WTC11 (cell line): ENCODE data around the gene GABRR3. TPM values are rescaled to one million over a fixed set of nuclear protein-coding genes. Genes with fewer than 3 reads are reported as not detected.

Experiments
- ATAC-seq: fragments of 200-7000 bp; cut with Tn5 transposase; 2 replicates; pipeline ENCODE4 v1.10.0; 2021; ENCODE audit warnings: mild to moderate bottlenecking, moderate library complexity
- CTCF ChIA-PET: fragments of 300-600 bp; sonication (Branson Sonifier 250); formaldehyde crosslinking; loops from one replicate; lab custom pipeline; 2021; ENCODE audit warnings: antibody characterized with exemption; lab: Charles Lee
- POLR2A ChIA-PET: fragments of 350-600 bp; sonication (Branson Sonifier 250); formaldehyde crosslinking; loops from one replicate; lab custom pipeline; 2021; ENCODE audit warnings: antibody characterized with exemption; lab: Charles Lee
- DNase-seq: peaks from one replicate; pipeline ENCODE4 v3.0.0; 2021; ENCODE audit warnings: low spot score
- H3K27ac Mint-ChIP-seq: 2 replicates; pipeline ENCODE4 v1.8.0; 2021; ENCODE audit warnings: mixed read lengths
- H3K27me3 Mint-ChIP-seq: 2 replicates; pipeline ENCODE4 v1.8.0; 2021; ENCODE audit warnings: low read depth, mild to moderate bottlenecking, moderate library complexity, mixed read lengths
- H3K36me3 Mint-ChIP-seq: 2 replicates; pipeline ENCODE4 v1.8.0; 2021; ENCODE audit warnings: mixed read lengths
- H3K4me1 Mint-ChIP-seq: 2 replicates; pipeline ENCODE4 v1.8.0; 2022; ENCODE audit warnings: mixed read lengths
- H3K4me3 Mint-ChIP-seq: 2 replicates; pipeline ENCODE4 v1.8.0; 2021; ENCODE audit warnings: mild to moderate bottlenecking, moderate library complexity, mixed read lengths
- H3K9me3 Mint-ChIP-seq: 2 replicates; pipeline ENCODE4 v1.8.0; 2021; ENCODE audit warnings: mixed read lengths
- JAZF1 ChIP-seq: fragments of 250-450 bp; sonication (Bioruptor Pico); IDR thresholded peaks from 2 replicates; pipeline ENCODE4 v1.9.0; 2021; ENCODE audit warnings: moderate library complexity, mild to moderate bottlenecking, inconsistent platforms
- ZBTB43 ChIP-seq: sonication (generic); formaldehyde crosslinking; IDR thresholded peaks from 2 replicates; pipeline ENCODE4 v1.8.1; 2023; ENCODE audit warnings: mild to moderate bottlenecking, missing genetic modification reagents
- total RNA-seq: library from RNA; stranded (reverse); gene quantifications from 3 replicates; pipeline ENCODE4 v1.2.3, GENCODE V29; 2021
- TF ChIP-seq, protein P1 (sequence below): fragments of 250-450 bp; sonication (Bioruptor Pico); IDR thresholded peaks from 2 replicates; pipeline ENCODE4 v2.1.2; 2022; ENCODE audit warnings: mild to moderate bottlenecking, moderate library complexity
- TF ChIP-seq, protein P2 (sequence below): sonication (generic); formaldehyde crosslinking; IDR thresholded peaks from 2 replicates; pipeline ENCODE4 v1.8.1; 2023; ENCODE audit warnings: mild to moderate bottlenecking, moderate library complexity, missing genetic modification reagents
- TF ChIP-seq, protein P3 (sequence below): fragments of 250-450 bp; sonication (Bioruptor Pico); IDR thresholded peaks from 2 replicates; pipeline ENCODE4 v1.9.0; 2021; ENCODE audit warnings: mild to moderate bottlenecking, borderline replicate concordance
- TF ChIP-seq, protein P4 (sequence below): fragments of 250-450 bp; sonication (Bioruptor Pico); IDR thresholded peaks from 2 replicates; pipeline ENCODE4 v1.9.0; 2021; ENCODE audit warnings: mild to moderate bottlenecking
- TF ChIP-seq, protein P5 (sequence below): fragments of 250-450 bp; sonication (Bioruptor Pico); IDR thresholded peaks from 2 replicates; pipeline ENCODE4 v1.8.0; 2021; ENCODE audit warnings: mild to moderate bottlenecking
- TF ChIP-seq, protein P6 (sequence below): sonication (generic); formaldehyde crosslinking; IDR thresholded peaks from 2 replicates; pipeline ENCODE4 v1.8.1; 2022; ENCODE audit warnings: low read depth, missing genetic modification reagents, borderline replicate concordance
- TF ChIP-seq, protein P7 (sequence below): fragments of 200-600 bp; IDR thresholded peaks from 2 replicates; pipeline ENCODE4 v1.8.0; 2022; ENCODE audit warnings: antibody characterized with exemption

The GABRR3 gene
- total RNA-seq, 1 experiment from 2014 or later = not detected

GRCh38 chr3:98070840-98071239 is 35.7 kb upstream of the GABRR3 start (continued):
- TF ChIP-seq, protein P1, sequence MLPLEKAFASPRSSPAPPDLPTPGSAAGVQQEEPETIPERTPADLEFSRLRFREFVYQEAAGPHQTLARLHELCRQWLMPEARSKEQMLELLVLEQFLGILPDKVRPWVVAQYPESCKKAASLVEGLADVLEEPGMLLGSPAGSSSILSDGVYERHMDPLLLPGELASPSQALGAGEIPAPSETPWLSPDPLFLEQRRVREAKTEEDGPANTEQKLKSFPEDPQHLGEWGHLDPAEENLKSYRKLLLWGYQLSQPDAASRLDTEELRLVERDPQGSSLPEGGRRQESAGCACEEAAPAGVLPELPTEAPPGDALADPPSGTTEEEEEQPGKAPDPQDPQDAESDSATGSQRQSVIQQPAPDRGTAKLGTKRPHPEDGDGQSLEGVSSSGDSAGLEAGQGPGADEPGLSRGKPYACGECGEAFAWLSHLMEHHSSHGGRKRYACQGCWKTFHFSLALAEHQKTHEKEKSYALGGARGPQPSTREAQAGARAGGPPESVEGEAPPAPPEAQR = no peak
- TF ChIP-seq, protein P2, sequence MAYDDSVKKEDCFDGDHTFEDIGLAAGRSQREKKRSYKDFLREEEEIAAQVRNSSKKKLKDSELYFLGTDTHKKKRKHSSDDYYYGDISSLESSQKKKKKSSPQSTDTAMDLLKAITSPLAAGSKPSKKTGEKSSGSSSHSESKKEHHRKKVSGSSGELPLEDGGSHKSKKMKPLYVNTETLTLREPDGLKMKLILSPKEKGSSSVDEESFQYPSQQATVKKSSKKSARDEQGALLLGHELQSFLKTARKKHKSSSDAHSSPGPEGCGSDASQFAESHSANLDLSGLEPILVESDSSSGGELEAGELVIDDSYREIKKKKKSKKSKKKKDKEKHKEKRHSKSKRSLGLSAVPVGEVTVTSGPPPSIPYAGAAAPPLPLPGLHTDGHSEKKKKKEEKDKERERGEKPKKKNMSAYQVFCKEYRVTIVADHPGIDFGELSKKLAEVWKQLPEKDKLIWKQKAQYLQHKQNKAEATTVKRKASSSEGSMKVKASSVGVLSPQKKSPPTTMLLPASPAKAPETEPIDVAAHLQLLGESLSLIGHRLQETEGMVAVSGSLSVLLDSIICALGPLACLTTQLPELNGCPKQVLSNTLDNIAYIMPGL (CRISPR knock-in tag) = no peak

DNA sequence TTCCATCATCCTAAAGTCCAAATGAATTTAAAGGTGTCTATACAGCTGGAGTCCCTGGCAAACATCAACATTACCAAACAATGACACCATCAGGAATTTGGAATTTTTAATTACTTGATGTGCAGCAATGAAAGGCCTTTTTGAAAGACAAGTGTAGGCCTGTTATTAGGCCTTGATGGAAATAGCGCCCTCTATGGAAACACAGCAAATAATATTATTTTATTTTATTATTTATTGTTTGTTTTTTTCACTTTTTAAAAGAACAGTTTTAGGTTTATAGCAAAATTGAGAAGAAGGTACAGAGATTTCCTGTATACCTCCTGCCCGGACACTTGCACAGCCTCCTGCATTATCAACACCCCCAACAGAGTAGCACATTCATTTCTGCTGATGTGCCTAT is 33.7 kb upstream of the GABRR3 start:
- H3K9me3 Mint-ChIP-seq = no peaks in the 10 kb centered on the region
- no peak overlapping the region for H3K27ac Mint-ChIP-seq
- no peak overlapping the region for H3K4me3 Mint-ChIP-seq
- DNase-seq = no peak
- no peak for ATAC-seq
- H3K27me3 Mint-ChIP-seq = no peaks in the 10 kb centered on the region
- ChIA-PET CTCF (no interaction called here), POLR2A (no interaction called here)
- TF ChIP-seq JAZF1 (CRISPR knock-in tag) (no peak), ZBTB43 (CRISPR knock-in tag) (no peak)
- TF ChIP-seq, protein P3, sequence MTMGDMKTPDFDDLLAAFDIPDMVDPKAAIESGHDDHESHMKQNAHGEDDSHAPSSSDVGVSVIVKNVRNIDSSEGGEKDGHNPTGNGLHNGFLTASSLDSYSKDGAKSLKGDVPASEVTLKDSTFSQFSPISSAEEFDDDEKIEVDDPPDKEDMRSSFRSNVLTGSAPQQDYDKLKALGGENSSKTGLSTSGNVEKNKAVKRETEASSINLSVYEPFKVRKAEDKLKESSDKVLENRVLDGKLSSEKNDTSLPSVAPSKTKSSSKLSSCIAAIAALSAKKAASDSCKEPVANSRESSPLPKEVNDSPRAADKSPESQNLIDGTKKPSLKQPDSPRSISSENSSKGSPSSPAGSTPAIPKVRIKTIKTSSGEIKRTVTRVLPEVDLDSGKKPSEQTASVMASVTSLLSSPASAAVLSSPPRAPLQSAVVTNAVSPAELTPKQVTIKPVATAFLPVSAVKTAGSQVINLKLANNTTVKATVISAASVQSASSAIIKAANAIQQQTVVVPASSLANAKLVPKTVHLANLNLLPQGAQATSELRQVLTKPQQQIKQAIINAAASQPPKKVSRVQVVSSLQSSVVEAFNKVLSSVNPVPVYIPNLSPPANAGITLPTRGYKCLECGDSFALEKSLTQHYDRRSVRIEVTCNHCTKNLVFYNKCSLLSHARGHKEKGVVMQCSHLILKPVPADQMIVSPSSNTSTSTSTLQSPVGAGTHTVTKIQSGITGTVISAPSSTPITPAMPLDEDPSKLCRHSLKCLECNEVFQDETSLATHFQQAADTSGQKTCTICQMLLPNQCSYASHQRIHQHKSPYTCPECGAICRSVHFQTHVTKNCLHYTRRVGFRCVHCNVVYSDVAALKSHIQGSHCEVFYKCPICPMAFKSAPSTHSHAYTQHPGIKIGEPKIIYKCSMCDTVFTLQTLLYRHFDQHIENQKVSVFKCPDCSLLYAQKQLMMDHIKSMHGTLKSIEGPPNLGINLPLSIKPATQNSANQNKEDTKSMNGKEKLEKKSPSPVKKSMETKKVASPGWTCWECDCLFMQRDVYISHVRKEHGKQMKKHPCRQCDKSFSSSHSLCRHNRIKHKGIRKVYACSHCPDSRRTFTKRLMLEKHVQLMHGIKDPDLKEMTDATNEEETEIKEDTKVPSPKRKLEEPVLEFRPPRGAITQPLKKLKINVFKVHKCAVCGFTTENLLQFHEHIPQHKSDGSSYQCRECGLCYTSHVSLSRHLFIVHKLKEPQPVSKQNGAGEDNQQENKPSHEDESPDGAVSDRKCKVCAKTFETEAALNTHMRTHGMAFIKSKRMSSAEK (CRISPR knock-in tag) = no peak
- TF ChIP-seq, protein P4, sequence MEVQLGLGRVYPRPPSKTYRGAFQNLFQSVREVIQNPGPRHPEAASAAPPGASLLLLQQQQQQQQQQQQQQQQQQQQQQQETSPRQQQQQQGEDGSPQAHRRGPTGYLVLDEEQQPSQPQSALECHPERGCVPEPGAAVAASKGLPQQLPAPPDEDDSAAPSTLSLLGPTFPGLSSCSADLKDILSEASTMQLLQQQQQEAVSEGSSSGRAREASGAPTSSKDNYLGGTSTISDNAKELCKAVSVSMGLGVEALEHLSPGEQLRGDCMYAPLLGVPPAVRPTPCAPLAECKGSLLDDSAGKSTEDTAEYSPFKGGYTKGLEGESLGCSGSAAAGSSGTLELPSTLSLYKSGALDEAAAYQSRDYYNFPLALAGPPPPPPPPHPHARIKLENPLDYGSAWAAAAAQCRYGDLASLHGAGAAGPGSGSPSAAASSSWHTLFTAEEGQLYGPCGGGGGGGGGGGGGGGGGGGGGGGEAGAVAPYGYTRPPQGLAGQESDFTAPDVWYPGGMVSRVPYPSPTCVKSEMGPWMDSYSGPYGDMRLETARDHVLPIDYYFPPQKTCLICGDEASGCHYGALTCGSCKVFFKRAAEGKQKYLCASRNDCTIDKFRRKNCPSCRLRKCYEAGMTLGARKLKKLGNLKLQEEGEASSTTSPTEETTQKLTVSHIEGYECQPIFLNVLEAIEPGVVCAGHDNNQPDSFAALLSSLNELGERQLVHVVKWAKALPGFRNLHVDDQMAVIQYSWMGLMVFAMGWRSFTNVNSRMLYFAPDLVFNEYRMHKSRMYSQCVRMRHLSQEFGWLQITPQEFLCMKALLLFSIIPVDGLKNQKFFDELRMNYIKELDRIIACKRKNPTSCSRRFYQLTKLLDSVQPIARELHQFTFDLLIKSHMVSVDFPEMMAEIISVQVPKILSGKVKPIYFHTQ = no peak
- TF ChIP-seq, protein P5, sequence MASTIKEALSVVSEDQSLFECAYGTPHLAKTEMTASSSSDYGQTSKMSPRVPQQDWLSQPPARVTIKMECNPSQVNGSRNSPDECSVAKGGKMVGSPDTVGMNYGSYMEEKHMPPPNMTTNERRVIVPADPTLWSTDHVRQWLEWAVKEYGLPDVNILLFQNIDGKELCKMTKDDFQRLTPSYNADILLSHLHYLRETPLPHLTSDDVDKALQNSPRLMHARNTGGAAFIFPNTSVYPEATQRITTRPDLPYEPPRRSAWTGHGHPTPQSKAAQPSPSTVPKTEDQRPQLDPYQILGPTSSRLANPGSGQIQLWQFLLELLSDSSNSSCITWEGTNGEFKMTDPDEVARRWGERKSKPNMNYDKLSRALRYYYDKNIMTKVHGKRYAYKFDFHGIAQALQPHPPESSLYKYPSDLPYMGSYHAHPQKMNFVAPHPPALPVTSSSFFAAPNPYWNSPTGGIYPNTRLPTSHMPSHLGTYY (CRISPR knock-in tag) = no peak
- TF ChIP-seq, protein P6, sequence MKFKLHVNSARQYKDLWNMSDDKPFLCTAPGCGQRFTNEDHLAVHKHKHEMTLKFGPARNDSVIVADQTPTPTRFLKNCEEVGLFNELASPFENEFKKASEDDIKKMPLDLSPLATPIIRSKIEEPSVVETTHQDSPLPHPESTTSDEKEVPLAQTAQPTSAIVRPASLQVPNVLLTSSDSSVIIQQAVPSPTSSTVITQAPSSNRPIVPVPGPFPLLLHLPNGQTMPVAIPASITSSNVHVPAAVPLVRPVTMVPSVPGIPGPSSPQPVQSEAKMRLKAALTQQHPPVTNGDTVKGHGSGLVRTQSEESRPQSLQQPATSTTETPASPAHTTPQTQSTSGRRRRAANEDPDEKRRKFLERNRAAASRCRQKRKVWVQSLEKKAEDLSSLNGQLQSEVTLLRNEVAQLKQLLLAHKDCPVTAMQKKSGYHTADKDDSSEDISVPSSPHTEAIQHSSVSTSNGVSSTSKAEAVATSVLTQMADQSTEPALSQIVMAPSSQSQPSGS = no peak
- TF ChIP-seq, protein P7, sequence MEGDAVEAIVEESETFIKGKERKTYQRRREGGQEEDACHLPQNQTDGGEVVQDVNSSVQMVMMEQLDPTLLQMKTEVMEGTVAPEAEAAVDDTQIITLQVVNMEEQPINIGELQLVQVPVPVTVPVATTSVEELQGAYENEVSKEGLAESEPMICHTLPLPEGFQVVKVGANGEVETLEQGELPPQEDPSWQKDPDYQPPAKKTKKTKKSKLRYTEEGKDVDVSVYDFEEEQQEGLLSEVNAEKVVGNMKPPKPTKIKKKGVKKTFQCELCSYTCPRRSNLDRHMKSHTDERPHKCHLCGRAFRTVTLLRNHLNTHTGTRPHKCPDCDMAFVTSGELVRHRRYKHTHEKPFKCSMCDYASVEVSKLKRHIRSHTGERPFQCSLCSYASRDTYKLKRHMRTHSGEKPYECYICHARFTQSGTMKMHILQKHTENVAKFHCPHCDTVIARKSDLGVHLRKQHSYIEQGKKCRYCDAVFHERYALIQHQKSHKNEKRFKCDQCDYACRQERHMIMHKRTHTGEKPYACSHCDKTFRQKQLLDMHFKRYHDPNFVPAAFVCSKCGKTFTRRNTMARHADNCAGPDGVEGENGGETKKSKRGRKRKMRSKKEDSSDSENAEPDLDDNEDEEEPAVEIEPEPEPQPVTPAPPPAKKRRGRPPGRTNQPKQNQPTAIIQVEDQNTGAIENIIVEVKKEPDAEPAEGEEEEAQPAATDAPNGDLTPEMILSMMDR = peak; percentile 44; the same call in 1 of the 2 replicates
- no peaks in the 10 kb centered on the region for H3K4me1 Mint-ChIP-seq
- no peaks in the 10 kb centered on the region for H3K36me3 Mint-ChIP-seq
